GM21390 (cell line): ENCODE data around the gene APBA1.

Experiments used
- ATAC-seq: cut with Tn5 transposase; IDR thresholded peaks from one replicate; pipeline ENCODE4 v1.9.1; 2021; ENCODE audit not compliant: unreplicated experiment

The APBA1 gene

DNA sequence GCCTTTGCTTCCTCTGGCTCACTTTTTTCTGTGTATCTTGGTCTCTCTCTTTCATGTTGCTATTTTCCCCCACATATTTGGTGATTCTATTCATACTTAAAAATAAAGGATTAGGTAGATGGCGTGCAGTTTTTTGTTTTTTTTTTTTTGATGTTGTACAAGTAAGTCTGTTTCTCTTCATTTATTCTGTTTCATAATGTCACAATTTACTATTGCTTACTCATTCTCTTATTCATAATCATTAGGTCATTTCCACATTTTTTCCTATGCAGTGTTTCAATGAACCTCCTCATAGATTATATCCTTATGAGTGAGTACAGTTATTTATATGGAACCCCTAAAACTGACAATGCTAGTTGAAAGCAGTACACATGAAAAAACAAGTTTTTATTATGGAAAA lies 136.3 kb downstream of the APBA1 start:
- ATAC-seq, result no peak

DNA sequence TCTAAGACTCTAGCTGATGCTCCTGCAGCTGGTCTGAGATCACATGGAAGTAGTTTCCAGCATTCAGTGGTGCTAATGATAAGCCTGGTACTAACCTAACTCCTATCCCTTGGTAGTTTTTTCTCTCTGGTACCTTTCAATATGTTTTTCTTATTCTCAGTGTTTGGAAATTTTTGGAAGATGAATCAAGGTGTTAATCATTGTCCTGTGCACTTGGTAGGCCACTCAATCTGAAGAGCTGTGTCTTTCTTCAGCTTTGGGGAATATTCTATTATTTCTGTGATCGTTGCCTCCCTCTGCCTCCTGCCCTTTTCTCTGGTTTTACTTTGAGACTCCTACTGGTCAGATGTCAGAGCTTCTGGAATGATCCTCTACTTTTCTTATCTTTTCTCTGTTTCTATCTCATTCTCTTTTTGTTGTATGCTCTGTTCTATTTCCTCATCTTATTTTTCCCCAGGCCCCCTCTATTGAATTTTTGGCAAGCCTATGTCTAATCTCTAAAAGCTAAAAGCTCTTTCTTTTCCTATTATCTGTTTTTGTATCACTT lies 136.8 kb downstream of the APBA1 start:
- ATAC-seq, result no peak

DNA sequence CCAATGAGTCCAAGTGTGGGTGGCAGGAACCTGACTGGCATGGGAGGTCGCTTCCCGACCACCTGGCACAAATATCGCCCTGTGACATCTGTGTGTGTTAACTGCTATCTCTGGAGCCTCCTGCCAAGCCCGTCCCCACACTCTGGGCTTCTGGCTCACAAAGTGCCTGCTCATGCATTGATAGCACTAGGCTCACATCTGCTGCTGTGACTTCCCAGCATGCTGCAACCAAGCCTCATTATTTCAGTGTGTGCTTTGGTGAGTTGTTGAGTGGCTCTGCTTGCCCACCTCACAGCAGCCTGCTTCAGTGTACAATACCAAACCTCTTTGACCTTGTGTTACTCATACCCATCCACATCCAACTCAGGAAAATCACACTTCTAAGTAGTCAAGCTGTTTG lies 139.8 kb downstream of the APBA1 start:
- ATAC-seq, result no peak

DNA sequence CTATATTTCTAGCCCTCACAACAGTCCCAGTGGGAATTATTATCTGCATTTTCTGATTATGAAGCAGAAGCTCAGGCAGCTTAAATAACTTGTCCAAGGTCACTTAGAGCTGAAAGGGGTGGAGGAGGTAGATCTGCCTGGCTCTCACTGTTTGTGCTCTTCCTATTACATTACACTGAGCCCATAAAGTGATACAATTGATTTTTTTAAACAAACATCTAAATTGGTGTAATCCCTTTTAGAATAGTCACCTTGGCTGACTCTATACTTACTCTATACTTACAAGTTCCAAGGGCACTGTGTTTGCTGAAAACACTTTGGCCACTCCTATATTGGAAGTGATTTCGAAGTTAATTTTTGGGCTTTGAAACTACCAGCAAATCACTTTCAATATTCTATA lies 144.7 kb downstream of the APBA1 start:
- ATAC-seq, result no peak

DNA sequence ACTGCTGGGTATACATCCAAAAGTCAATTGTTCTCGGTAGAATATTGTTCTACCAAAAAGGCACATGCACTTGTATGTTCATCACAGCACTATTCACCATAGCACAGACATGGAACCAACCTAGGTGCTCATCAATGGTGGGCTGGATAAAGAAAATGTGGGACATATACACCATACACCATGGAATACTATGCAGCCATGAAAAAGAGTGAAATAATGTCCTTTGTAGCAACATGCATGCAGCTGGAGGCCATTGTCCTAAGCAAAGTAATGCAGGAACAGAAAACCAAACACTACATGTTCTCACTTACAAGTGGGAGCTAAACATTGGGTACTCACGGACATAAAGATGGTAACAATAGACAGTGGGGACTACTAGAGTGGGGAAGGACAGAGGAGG lies 145.5 kb downstream of the APBA1 start:
- ATAC-seq, result no peak

DNA sequence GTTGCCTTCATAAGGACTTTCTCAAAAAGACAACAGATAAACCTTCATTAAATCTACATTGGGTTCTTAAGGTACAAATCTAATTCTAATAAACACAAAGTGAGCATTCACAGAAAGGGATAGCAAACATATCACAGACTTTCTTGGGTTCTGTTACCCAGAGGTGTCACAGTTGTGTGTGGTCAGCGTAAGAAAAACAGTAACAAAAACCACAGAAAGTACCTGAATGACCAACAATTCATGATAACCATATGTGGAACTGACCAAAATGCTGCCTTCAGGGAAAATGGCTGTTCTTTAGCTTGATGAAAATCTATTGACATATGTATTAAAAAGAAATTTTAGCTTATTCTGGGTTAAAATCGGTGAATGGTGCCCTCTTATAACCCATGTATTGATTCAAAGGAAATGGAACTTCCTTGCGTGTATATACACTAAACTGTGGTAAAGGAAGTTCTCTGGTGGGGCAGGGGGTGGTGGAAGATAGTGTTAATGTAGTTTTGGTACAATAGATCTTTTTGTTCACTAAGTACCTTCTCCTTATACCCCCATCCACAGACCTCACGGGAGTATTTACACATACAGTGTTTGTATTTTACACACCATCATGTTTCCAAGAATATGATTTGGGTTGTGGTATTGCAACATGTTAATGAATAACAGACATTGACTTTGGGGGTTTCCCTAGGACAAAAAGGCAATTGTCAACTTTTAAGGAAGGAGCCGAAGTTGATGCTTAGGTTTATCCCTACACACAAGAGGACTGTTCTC lies 152.5 kb downstream of the APBA1 start:
- no peak for ATAC-seq

DNA sequence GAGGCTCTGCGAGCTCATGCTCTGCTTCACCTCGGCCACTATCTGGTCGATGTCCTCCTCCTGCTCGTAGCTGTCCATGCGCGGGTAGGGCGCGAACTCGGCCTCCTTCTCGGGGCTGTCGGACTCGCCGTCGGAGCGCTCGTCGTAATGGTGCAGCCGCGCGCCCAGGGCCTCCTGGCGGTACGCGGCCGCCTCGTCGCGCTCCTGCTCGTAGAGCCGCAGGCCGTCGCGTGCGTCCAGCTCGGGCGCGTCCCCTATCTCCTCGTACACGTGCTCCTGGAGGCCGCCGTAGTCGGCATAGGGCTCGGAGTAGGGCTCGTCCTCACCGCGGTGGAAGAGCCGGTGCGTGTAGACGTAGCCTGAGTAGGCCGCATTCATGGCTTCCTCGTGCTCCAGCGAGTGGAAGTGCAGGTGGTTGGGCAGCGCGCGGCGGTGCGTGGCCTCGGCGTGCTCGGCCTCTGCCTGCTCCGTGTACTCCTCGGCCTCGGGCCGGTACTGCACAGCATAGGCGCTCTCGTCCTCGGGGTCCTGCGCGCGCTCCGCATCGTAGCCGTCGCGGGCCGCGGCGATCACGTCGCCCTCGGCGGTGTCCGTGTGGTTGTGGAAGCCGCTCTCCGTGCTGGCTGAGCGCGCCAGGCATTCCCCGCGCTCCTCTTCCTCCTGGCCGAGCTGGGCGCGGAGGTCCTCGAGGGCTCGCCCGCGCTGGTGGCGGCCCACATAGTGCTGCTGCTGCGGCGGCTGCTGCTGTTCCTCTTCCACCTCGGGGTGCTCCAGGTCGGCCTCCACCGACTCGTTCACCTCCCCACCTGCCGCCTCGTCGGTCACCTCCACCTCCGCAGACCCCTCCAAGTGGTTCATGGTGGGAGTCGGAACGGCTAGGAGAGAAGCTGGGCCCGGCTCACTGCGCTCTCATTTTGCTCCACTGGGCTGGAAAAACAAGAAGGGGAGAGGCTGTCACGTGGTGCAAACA lies 155.5 kb downstream of the APBA1 start:
- no peak for ATAC-seq

DNA sequence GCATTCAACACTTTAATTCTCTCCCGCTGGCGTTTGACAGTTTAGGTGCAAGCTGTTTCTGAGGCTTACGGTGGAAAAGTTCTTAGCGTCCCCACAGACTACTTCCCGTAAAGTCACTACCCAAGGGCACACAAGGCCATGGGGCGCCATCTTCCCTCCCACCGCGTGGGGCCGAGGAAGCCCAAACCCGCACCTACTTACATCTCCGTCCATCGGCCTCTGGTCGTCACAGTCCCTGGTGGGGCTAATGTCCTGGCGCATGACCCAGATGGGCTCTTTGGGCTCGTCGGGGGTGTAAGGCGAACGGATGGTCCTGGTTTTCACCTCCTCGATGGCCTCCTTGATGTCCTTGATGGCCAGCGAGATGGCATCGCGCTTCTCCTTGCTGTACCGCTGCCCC lies 156.4 kb downstream of the APBA1 start:
- no peak for ATAC-seq

DNA sequence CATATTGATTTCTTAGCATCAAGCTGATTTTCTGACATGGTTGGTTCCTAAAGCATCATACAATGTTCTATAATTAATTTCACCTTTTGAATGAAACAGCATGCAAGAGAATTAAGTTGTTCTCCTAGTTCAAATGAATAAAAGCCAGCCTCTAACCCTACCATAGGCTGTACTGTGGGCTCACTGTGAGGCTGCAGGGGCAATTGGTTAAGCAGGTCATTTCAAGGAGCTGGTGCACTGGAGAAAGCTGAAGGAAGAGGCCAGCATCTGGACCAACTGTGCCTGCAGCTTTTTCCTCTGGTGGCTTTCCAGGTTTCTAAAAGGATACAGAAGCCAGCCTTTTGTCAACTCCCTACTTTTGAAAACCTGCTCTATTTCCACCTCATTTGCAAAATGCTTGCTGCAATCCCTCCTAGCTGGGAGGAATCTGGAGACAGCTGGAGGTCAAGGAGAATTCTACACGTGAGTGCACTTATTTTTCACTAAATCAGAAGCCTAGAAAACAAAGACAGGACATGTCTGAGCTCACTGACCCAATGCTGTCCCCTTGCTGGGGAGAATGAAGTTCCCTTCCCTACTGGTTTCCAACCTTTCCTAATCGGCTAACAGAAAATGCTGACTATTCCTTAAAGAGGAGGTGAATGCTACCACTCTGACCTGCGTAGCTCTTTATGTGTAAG lies 158.9 kb downstream of the APBA1 start:
- ATAC-seq, result no peak

DNA sequence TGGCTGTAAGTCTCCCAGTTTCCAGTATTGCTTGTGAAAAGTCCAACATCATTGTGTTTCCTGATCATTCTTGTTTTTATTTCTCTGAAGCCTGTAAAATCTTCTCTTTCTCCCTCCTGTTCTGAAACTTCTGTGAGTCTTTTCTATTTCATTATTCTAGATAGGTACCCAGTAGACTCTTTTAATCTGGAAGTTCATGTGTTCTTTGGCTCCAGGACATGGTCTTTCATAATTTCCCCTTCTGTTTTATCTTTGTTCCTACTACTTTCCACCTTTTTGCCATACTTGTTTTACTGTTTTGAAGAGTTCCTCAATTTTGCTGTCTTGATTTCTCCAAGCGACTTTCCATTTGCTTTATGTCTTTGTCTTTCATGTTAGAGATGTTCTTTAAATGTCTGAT lies 168.1 kb downstream of the APBA1 start:
- no peak for ATAC-seq

DNA sequence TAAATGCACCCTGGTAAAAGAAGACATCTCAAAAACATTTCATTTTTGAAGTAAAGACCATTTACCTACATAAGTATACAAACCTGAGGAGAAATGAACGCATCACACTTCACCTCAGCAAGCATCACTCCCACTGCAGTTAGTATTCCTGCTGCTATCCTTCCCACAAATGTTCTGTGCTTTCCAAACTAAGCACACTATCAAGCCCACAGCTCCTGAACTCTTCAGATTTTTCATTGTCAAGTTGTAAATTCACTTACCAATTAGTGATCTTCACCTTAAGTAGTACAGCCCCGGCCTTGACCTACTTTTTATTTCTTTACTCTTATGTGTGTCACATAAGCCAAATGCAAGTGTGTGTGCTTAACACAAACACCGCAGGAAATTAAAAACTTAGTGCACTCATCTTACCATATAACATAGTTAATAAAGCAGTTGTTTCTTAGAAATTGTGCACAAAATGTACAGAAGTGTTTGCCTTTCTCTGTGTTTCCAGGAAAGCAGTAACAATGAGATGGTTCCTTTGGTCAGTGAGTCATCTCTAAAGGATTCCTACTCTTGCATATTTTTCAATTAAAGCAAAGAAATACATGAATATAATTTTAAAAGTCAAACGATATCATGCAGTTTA lies 169.4 kb downstream of the APBA1 start:
- no peak for ATAC-seq

DNA sequence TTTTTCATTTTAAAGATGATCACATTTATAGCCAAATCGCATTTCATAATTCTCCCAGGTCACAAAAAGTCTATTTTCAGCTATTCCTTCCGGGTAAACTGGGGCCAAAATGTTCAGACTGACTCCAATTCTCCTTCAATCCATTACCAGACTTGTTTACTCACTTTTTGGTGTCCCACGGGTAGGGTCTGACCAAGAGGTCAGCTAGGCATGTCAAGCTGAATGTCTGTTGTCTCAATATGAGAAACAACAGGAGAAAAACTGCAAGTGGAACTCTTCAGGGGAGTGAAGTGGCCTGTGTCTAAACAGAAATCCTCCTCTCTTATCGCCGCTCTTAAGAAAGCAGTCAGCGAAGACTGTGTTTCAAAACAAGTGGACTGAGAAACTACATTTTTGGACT lies 171.3 kb downstream of the APBA1 start:
- ATAC-seq, result no peak

DNA sequence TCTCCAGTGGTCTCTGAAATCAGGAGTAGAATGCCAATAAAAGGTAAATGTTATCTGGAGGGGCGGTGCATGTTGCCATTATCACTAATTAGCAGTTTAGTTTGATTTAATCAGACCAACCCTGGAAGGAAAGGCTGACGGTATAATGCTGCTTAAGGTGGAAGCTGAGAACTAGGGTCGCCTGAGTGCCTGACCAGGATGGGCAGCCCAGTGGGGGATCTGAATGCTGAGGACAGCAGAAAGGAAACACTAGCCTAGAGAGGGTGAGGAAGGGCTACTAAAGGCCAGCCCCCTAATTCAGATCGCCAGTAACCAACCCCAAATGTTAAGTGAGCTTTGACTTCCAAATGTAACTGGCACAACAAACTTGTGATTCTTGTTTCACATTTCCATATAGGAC lies 172.2 kb downstream of the APBA1 start:
- ATAC-seq, result no peak

DNA sequence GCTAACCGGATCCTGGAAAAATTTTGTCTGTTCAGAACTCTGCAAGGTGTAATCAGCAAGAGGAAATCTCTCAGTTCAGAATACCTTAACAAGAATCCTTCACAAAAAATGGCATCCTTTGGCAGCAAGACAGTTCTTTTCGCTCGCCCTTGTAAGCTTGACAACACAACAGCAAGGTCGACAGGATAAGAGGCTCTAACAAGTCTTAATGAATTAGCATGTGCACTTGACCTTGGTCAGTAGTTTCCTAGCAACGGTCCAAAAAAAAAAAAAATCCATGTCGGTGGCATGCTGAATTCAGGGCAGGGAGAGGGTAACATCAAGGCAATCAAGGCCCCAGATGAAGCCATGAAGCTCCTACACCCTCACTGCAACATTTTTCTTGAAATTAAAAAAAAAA lies 172.8 kb downstream of the APBA1 start:
- no peak for ATAC-seq

DNA sequence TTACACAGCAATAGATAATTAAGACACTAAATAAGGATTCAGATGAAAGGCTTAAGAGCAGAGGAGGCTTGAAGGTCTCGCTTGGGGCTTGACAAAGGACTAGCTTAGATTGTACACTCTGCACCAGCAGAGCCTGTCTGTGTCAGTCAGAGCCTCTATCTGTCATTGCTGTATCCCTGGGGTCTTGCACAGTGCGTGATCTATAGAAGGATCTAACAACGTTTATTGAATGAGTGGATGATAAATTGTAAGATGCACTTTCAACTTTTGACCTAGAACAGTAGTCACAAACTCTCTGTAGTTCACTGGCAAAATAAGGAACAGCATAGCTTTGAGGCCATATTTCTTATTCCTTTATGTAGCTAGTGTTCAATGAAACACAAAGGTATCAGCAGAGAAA lies 173.7 kb downstream of the APBA1 start:
- ATAC-seq, result no peak

DNA sequence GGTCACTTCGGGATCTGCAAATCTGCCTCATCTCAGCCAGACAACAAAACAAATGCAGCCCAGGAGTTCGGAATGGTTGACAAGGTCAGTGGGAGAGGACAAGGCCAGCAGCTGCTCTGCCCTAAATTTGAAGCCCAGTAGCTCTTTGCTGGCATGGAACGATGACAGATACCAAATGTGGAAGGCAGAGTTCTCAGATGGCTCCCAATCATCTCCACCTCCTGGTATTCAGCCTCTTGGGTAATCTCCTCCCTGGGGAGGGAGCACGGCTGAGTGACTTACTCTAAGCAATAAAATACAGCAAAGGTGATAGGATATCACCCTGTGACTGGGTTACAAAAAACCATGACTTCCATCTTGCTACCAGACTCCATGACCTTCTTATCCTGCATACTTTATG lies 174.4 kb downstream of the APBA1 start:
- no peak for ATAC-seq

DNA sequence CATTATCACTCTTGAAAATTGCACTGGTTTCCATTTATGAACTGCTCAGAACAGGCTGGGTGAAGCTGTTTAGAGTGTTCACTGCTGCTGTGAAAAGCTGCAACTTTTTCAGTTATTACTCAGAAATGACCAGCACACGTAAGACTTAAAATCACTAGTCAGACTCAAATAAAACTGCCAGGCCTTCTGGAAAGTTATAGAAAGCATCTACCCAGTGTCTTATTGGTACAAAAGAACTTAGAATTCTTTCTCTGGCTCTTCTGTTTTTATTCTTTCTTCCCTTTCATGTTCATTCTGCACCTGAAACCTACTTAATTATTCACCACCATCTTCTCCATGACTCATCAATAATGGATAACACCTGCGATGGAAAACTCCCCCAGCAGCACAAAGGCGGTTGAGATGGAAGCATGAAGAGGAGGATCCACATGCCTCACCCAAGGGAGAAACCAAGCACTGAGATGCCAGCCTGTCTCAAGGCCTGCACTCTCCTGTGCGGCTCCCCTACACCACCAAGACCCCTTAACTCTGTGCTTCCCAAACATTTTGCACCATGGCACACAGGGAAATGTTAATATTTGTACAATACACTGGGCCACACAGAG lies 175.2 kb downstream of the APBA1 start:
- ATAC-seq, result no peak

DNA sequence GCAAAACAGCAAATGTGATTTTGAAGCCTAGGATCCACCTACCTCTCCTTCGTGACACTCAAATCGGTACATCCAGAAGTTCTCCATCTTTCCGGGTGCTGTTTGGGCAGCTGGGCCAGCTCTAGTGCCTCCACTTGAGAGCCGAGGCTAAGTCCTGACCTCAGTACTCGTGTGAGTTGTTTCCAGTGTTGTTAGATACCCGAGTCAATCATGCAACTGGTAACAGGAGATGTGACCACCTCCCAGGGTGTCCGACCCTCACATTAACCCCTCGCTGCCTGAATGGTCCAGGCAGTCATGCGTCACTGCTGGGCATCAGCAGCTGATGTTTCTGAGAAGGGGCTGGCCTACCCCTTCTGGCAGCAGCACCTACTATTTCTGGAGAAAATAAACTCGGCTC lies 176.9 kb downstream of the APBA1 start:
- ATAC-seq, result no peak

DNA sequence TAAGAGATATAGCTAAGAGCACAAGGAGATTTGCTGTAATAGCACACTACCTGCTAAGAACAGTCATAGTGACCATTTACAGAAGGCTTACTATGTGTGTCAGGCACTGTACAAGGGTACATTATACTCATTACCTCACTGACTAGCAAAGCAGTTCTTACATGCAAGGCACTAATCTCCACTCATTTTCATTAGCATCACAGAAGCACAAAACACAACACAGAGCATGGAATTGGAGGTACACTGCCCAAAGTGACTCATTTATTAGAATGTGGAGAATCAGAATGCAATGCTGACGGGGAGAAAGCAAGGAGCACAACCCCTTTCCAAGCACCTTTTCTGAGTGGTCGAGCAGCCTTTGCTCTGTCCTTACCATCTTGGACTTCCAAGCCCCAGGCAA lies 177.4 kb downstream of the APBA1 start:
- no peak for ATAC-seq

DNA sequence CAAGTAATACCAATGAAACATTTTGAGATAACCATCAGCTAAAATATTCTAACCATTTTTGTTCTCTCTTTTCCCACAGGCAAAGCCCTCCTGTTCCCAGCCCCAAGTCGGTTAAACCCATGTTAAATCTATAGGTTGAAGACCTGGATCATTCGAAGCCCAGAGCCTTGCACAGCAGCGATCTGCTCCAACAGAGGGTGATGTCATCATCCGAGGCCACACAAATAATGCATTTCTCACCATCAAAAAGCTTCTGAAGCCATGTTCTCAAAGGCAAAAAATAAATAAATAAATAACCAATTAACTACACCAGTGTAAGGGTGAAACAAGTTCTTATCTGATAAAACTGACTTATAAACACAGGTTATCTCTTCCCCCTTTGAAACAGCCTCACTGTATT lies 178.0 kb downstream of the APBA1 start:
- ATAC-seq, result no peak

DNA sequence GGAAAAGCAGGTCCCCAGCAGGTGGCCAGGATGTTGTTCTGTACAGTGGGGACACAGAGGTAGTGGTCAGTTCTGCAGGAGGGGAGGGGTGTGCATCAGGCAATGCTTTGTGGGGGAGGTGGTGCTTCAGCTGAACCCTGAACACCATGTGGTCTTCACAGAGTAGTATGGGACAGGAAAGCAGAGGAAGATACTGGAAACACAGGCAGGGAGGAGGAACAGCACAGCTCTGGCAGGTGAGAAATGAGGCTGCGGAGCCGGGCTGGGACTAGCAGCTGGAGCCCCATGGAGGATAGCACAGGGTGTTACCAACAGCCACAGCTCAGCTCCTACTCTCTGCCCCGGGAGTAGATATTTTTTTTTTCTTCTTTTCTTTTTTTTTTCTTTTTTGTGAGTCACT lies 185.7 kb downstream of the APBA1 start:
- no peak for ATAC-seq
